ENCODE measurements around the gene INO80E.
"Not testable (repeated sequence)": the region's sequence is repeated elsewhere in the genome, so short reads cannot be mapped to it uniquely, and the experiment has no call there.

The INO80E gene

GRCh38 chr16:29995911-29996765 lies at the start of gene INO80E:
TSS of gene INO80E (plus strand) at chr16:29996241. CDS start at chr16:29996311, 70 bp downstream.
- DNase-seq (ENCODE audit: low read depth in 2 of 2): peak; percentile 95 to 99

GRCh38 chr16:29947897-29948296 lies 48.1 kb upstream of the INO80E start:
- no peak for DNase-seq (ENCODE audit: low read depth in 2 of 2)

- no peak for DNase-seq (ENCODE audit: low read depth in 2 of 2)
Measured at GRCh38 chr16:29950806-29951461, 45.1 kb upstream of the INO80E start.

- DNase-seq (ENCODE audit: low read depth in 2 of 2): no peak
Measured at GRCh38 chr16:29951625-29952365, 44.2 kb upstream of the INO80E start.

- DNase-seq (ENCODE audit: low read depth in 2 of 2): no peak
Measured at GRCh38 chr16:29958756-29959155, 37.3 kb upstream of the INO80E start.

- no peak for DNase-seq (ENCODE audit: low read depth in 2 of 2)
Measured at GRCh38 chr16:29959293-29959692, 36.7 kb upstream of the INO80E start.

GRCh38 chr16:29959821-29960220 lies 36.2 kb upstream of the INO80E start:
- DNase-seq (ENCODE audit: low read depth in 2 of 2): not testable (repeated sequence)

GRCh38 chr16:29961127-29961478 lies 34.9 kb upstream of the INO80E start:
- no peak for DNase-seq (ENCODE audit: low read depth in 2 of 2)

GRCh38 chr16:29961479-29962343 lies 34.3 kb upstream of the INO80E start, which contains the start of gene TMEM219:
TSS of gene TMEM219 (plus strand) at chr16:29962079. CDS start at chr16:29963144, 1,065 bp downstream.
- peak; percentile 84 to 91 for DNase-seq (ENCODE audit: low read depth in 2 of 2)

- no peak for DNase-seq (ENCODE audit: low read depth in 2 of 2)
Measured at GRCh38 chr16:29962344-29962994, 33.6 kb upstream of the INO80E start.

GRCh38 chr16:29963021-29963743 lies 32.9 kb upstream of the INO80E start:
- no peak for DNase-seq (ENCODE audit: low read depth in 2 of 2)

GRCh38 chr16:29968205-29968604 lies 27.8 kb upstream of the INO80E start:
- no peak for DNase-seq (ENCODE audit: low read depth in 2 of 2)

- no peak for DNase-seq (ENCODE audit: low read depth in 2 of 2)
Measured at GRCh38 chr16:29971304-29971703, 24.7 kb upstream of the INO80E start.

GRCh38 chr16:29972500-29972899 lies 23.5 kb upstream of the INO80E start:
- DNase-seq (ENCODE audit: low read depth in 2 of 2): no peak

GRCh38 chr16:29972992-29973383 lies 23.1 kb upstream of the INO80E start:
- no peak for DNase-seq (ENCODE audit: low read depth in 2 of 2)

- peak; percentile 80 to 83 for DNase-seq (ENCODE audit: low read depth in 2 of 2)
Measured at GRCh38 chr16:29973384-29974246, 22.4 kb upstream of the INO80E start, which contains the start of gene TAOK2. TSS of gene TAOK2 (plus strand) at chr16:29973868. CDS start at chr16:29977773, 3,905 bp downstream.

- DNase-seq (ENCODE audit: low read depth in 2 of 2): no peak
Measured at GRCh38 chr16:29974291-29975133, 21.5 kb upstream of the INO80E start.

- no peak for DNase-seq (ENCODE audit: low read depth in 2 of 2)
Measured at GRCh38 chr16:29975134-29975538, 20.9 kb upstream of the INO80E start.
